ENCODE results near the gene SYNCRIP.

- TF ChIP-seq CTCF (IDR thresholded peaks at IDR 0.05; ENCODE audit: insufficient read depth, low read length) (no peak), POLR2AphosphoS5 (IDR thresholded peaks at IDR 0.05; ENCODE audit: low read depth) (0 out of 2 replicates have a peak, but pooled peaks have one; percentile 18), GABPA (IDR thresholded peaks at IDR 0.05; ENCODE audit: low read depth) (no peak), REST (IDR thresholded peaks at IDR 0.05; ENCODE audit: insufficient replicate concordance, low read depth) (no peak), SPI1 (IDR thresholded peaks at IDR 0.05; ENCODE audit: borderline replicate concordance, low read depth) (no peak)
Observed at GRCh38 chr6:85610182-85610895, 32.3 kb downstream of the SYNCRIP start.
